DOHH2 (cell line): ENCODE data around the gene LRRC4C.

ENCODE experiments used
- EZH2phosphoT487 ChIP-seq: fragments of 200-600 bp; sonication (generic); IDR thresholded peaks from 2 replicates; pipeline ENCODE4 v1.6.1; 2017; ENCODE audit warnings: borderline replicate concordance, mild to moderate bottlenecking, antibody characterized with exemption, low read length, moderate library complexity, mixed read lengths
- TF ChIP-seq, protein P1 (sequence below): fragments of 200-600 bp; sonication (generic); IDR thresholded peaks from one replicate; pipeline ENCODE4 v1.5.1; 2014; ENCODE audit warnings: antibody characterized with exemption, mild to moderate bottlenecking, low read depth, low read length; ENCODE audit not compliant: poor library complexity, severe bottlenecking

DNA sequence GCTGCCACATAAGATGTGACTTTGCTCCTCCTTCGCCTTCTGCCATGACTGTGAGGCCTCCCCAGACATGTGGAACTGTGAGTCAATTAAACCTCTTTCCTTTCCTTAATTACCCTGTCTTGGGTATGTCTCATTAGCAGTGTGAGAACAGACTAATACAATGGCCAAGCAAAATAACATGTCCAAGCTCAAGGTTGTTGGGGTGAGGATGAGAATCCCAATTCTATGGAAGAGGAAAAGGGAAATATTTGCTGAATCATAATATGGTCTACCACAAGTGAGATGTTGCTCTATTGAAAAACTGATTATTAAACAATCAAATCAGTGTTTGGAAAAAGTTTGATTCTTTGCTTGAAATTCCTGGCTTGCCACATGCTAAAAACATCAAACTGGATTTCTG, 48.7 kb upstream of the LRRC4C start:
- TF ChIP-seq, protein P1, sequence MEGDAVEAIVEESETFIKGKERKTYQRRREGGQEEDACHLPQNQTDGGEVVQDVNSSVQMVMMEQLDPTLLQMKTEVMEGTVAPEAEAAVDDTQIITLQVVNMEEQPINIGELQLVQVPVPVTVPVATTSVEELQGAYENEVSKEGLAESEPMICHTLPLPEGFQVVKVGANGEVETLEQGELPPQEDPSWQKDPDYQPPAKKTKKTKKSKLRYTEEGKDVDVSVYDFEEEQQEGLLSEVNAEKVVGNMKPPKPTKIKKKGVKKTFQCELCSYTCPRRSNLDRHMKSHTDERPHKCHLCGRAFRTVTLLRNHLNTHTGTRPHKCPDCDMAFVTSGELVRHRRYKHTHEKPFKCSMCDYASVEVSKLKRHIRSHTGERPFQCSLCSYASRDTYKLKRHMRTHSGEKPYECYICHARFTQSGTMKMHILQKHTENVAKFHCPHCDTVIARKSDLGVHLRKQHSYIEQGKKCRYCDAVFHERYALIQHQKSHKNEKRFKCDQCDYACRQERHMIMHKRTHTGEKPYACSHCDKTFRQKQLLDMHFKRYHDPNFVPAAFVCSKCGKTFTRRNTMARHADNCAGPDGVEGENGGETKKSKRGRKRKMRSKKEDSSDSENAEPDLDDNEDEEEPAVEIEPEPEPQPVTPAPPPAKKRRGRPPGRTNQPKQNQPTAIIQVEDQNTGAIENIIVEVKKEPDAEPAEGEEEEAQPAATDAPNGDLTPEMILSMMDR, result no peak
- no peak for TF ChIP-seq EZH2phosphoT487
